Colonic mucosa (tissue), 4 donors: ENCODE data around the gene CFL1. TPM values are rescaled to one million over a fixed set of nuclear protein-coding genes. Genes with fewer than 3 reads are reported as not detected.

Experiments
- DNase-seq: peaks from one replicate; pipeline ENCODE4 v3.0.0-alpha.2; 2020
- H3K27ac ChIP-seq: fragments of 200-600 bp; one replicate; pipeline ENCODE4 v1.8.0; 2021
- H3K27me3 ChIP-seq: fragments of 200-600 bp; one replicate; pipeline ENCODE4 v1.8.0; 2021
- H3K36me3 ChIP-seq: fragments of 200-600 bp; one replicate; pipeline ENCODE4 v1.8.0; 2021
- H3K4me1 ChIP-seq: fragments of 200-600 bp; one replicate; pipeline ENCODE4 v1.8.0; 2021; ENCODE audit warnings: mild to moderate bottlenecking
- H3K4me3 ChIP-seq: fragments of 200-600 bp; one replicate; pipeline ENCODE4 v1.8.0; 2021
- H3K9ac ChIP-seq, 2 donors: one replicate each; pipeline ENCODE4 v1.7.0; 2013; ENCODE audit warnings: control low read depth in 2 of 2, low read depth in 2 of 2, low read length in 2 of 2
- H3K9me3 ChIP-seq: fragments of 200-600 bp; one replicate; pipeline ENCODE4 v1.8.0; 2021
- CTCF ChIP-seq: fragments of 200-600 bp; IDR thresholded peaks from one replicate; pipeline ENCODE4 v1.8.0; 2022; ENCODE audit warnings: antibody characterized with exemption, mild to moderate bottlenecking
- intact Hi-C: fragments of 100-400 bp; cut with DNase I; formaldehyde crosslinking; loops from one replicate; pipeline ENCODE4 v1.14.1; 2022
- total RNA-seq, 2 donors: library from RNA; stranded (reverse); fragmentation: NEBNext Ultra II Directional in 1 of 2; extraction: Animal tissue kit (Norgen Biotek cat#: 25700) in 1 of 2; gene quantifications; one replicate each; pipeline ENCODE4 v1.2.1, GENCODE V29; 2021
- donor health status: healthy.
- donor health status: DM: no; HTN: no; CAD: no.
- donor health status: DM: no; HTN: no; CAD: no.

CFL1 gene
- total RNA-seq, 2 donors from 2014 or later, result 1,832 to 1,932 TPM

GRCh38 chr11:65879617-65880016 lies 21.6 kb upstream of the CFL1 start, which contains the start of gene CTSW:
CTSW (plus strand) TSS chr11:65879837; CDS start chr11:65879855, 18 bp downstream.
- no peaks in the 10 kb centered on the region for H3K27me3 ChIP-seq
- no peak within 1 kb of the TSS for H3K27ac ChIP-seq
- H3K4me1 ChIP-seq, result no peaks in the 10 kb centered on the region
- DNase-seq, result no peak
- intact Hi-C loops, result no loop called here
- no peak for TF ChIP-seq CTCF
- H3K4me3 ChIP-seq, result no peak within 1 kb of the TSS
- peaks cover 7% of the 10 kb centered on the region for H3K36me3 ChIP-seq
- H3K9ac ChIP-seq, result no peak within 1 kb of the TSS
- H3K9me3 ChIP-seq, result no peaks in the 10 kb centered on the region

- Histone ChIP-seq H3K9me3 (no peaks in the 10 kb centered on the region), H3K27ac (peak overlapping the region; percentile 63), H3K4me3 (peak overlapping the region; percentile 33), H3K27me3 (no peaks in the 10 kb centered on the region), H3K36me3 (no peaks in the 10 kb centered on the region), H3K4me1 (no peaks in the 10 kb centered on the region), H3K9ac (peak overlapping the region; percentile 75 to 88)
- TF ChIP-seq CTCF, result no peak
- peak; percentile 97 for DNase-seq
- intact Hi-C loops, result no loop called here
These were observed 15.6 kb upstream of the CFL1 start for GRCh38 chr11:65873318-65874156.

GRCh38 chr11:65872586-65873317 lies 14.8 kb upstream of the CFL1 start, which contains the start of gene EFEMP2:
EFEMP2 (minus strand) TSS chr11:65872800; CDS start chr11:65872354, 446 bp downstream.
- DNase-seq, result no peak
- no peak for TF ChIP-seq CTCF
- intact Hi-C loops, result no loop called here

GRCh38 chr11:65871811-65872548 lies 14.0 kb upstream of the CFL1 start:
- Histone ChIP-seq H3K9ac (peak overlapping the region; percentile 65 to 75), H3K9me3 (no peaks in the 10 kb centered on the region), H3K36me3 (no peaks in the 10 kb centered on the region), H3K27me3 (no peaks in the 10 kb centered on the region), H3K27ac (peak overlapping the region; percentile 67), H3K4me1 (no peaks in the 10 kb centered on the region), H3K4me3 (peak overlapping the region; percentile 33)
- TF ChIP-seq CTCF, result no peak
- no peak for DNase-seq
- intact Hi-C loops, result no loop called here

More at GRCh38 chr11:65872586-65873317, 14.8 kb upstream of the CFL1 start, which contains the start of gene EFEMP2:
- Histone ChIP-seq H3K36me3 (no peaks in the 10 kb centered on the region), H3K9me3 (no peaks in the 10 kb centered on the region), H3K27me3 (no peaks in the 10 kb centered on the region), H3K27ac (peak within 1 kb of the TSS; percentile 67), H3K9ac (peak within 1 kb of the TSS; percentile 75 to 88), H3K4me3 (peak within 1 kb of the TSS; percentile 33), H3K4me1 (no peaks in the 10 kb centered on the region)
